ENCODE results near the gene POLDIP3.

The POLDIP3 gene

DNA sequence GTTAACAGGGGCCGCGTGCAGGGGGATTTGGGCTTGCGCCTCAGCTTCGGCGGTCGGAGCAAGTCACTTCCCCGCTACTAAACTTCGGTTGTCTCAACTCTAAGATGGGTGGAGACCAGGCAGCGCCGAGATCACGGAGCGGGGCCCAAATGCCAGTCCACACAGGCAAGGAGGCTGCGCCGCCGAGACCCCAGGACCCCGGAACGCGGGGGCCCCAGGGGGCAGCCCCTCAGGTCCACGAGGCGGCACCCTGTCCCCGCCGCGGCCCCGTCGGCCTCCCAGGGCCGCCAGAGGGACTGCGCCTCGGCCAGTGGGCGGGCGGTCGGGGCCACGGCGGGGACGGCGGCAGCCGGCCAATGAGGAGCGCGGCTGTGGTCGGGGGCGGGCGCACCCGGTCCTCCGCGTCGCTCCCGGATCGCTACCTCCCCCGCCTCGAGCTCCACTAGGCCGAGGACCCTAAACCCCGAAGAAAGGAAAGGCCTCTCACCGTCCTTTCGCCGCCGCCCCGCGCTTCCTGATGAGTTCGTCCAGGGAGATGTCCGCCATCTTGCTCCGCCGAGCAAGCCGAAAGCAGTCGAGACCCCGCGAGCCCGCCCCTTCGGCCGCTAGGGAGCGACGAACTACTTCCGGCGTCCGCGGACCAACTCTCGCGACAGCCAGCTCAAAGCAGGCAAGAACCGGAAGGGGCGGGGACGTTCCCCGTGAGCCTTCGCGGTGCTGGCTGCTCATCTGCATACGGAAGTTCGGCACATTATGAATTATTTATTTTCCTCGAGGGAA is at the start of gene POLDIP3:
Gene POLDIP3 (minus strand): TSS at position 572 of the 780 bp plus-strand sequence. CDS start 26 bp downstream, at position 546.
- DNase-seq, result peak; percentile 99

DNA sequence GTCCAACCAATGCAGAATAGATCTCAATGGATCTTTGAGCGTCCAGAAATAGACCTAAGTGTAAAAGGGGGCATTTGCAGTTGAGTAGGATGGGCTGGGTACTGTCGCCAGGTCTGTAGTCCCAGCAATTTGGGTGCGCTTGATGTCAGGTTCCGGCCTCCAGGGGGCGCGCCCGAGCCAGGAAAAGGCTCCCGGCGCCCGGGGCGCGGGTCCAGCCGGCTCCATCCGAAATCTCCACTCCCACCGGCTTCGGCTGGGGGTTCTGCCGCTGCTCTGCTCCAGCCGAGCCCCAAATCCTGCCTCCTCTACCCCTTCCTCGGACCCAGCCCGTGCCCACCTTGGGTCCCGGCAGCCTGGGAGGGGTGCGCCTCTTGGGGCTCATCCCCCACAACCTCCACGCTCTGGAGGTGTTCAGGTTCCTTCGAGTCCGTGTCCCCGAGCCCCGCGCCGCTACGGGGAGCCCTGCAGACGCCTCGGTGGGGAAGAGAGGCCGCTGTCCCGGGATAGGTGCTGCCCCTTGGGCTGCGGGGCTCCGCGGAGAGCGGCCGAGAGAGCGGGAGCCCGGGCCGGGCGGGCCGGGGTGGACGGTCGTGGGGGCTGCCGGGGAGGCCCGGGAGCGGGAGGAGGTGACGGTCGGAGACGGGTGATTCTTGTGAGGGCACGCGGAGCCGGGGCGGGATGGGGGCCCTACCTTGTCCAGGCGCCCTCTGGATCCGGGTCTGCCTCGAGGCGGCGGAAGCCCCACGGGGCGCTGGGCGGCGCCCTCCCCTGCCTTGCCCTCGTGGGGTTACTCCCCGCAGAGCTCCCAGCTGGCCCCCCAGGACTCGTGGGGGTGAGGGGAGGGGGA is 47.5 kb upstream of the POLDIP3 start:
- peak; percentile 86 for DNase-seq

- DNase-seq, result no peak
Measured at GRCh38 chr22:42656578-42656977, 41.9 kb upstream of the POLDIP3 start.

DNA sequence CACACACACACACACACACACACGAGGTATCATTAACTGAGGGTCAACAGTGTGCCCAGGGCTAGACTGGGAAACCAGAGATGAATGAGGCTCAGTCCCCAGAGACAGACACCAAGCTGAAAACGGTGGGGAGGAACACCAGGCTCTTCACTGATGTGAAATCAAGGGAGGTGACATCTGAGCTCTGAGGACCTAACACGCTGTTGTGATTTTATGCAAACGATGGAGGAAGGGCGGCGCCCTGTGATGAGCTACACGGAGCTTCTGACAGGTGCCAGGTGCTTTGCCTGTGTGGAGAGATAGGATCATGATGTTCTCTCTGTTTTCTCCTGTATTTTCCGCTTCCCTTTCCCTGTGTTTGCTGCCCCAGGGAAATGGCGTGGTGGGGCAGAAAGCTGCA is 41.0 kb upstream of the POLDIP3 start:
- no peak for DNase-seq

DNA sequence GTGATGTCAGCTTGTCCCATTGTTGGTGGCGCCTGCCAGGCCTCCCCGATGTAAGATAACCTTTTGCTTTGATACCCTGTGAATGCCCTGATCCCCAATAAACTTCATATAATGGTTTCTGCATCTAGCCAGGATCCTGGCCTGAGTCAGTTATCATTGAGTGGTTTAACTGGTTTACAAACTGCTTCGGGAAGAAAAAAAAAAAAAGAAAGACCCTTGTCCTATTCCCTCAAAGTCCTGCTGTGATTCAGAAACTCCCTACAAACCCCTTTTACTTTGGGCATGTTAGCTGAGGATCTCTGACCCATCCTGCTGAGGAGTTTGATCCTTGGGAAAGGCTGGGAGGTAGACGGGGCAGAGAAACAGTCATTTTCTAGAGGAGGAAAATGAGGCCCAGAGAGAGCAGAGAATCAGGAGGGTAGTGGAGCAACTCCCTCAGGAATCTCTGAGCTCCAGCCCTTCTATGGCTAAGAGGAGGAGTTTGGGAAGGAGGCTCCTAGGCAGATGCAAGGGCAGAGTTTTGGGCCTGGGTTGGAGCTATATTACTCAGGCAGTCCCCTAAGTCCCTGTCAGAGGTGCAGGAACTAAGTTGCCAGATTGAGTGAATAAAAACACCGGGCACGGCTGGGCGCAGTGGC is 39.9 kb upstream of the POLDIP3 start:
- no peak for DNase-seq

GRCh38 chr22:42653999-42654398 is 39.3 kb upstream of the POLDIP3 start:
- DNase-seq, result no peak

GRCh38 chr22:42651134-42651533 is 36.5 kb upstream of the POLDIP3 start:
- DNase-seq, result no peak

- DNase-seq, result peak; percentile 92
Measured at GRCh38 chr22:42649246-42650099, 34.8 kb upstream of the POLDIP3 start, which contains the start of gene CYB5R3. TSS of gene CYB5R3 (minus strand) at chr22:42649392. CDS start at chr22:42649315, 77 bp downstream.

DNA sequence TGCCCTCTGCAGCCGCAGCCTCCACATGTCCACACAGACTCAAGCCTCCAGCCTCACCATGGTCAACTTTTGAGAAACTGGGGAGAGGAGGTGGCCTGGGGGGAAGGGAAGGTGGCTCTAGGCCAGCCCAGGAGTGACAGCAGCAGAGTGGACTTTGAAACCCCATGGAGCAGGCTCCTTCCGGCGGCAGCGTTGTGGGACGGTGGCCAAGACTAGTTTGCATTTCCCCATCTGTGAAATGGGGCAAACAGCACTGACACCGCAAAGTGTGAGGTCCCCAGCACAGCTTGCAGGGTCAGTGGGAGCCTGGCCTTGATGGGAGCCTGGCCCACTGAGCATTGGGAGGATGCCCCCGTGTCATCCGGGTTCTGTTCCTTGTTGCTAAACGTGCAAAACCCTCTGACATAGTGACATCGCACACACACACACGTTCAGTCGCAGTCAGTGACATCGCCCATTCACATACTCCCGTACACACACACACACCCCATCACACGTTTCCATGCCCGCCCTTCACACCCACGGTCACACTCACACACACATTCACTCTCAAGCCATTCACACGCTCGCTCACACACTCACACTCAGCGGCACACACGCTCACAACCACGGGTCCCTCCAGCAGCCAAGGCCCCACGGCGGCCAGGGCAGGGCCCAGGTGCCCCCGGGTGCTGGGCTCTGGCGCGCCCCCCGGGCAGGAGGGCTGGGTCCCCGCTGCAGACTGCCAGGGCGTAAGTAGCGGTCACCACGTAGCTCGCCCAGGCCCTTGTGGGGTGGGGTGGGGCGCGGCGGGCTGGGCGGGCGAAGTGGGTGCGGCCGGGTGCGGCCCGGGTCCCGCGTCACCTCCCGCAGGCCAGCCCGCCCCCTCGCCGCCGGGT is 33.9 kb upstream of the POLDIP3 start:
- DNase-seq, result peak; percentile 73

GRCh38 chr22:42648017-42648367 is 33.3 kb upstream of the POLDIP3 start:
- DNase-seq, result no peak

DNA sequence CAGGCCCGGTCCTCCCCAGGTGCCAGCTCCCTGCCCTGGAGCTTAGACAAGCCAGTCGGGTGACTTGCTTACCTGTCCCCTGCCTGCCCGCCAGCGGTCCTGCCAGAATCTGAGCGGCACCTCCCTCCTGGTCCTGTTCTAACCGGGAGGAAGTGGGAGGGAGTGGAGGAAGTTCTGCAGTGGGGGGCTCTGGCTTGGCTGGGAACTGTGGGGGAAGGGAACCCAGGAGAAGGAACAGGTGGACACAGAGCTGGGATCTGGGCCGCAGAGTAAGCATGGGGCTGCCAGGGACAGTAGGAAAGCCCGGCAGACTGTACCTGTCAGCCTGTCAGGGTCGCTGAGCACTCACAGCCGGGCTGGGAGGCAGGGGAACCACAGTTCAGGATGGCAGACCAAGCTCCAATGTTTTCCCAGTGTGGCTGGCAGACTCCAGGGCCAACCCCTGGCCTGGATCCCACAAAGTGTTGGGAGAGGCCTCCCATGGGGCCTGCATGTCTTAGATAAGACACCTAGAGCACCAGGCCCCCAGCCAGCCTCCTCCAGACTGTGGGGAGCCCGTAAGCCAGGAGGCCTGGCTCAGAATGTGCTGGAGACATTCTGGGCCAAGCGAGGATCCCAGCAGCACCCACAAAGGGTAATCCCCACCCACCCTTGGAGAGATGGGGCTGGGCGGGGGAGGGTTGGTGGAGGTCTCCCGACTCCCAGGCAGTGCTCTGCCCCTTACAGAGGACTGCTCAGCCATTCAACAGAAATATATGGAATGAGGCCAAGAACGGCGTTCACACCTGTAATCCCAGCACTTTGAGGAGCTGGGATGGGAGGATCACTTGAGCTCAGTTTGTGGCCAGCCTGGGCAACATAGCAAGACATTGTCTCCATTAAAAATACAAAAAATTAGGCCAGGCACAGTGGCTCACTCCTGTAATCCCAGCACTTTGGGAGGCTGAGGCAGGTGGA is 32.2 kb upstream of the POLDIP3 start:
- DNase-seq, result no peak

GRCh38 chr22:42645938-42646568 is 31.4 kb upstream of the POLDIP3 start:
- DNase-seq, result no peak

GRCh38 chr22:42645341-42645937 is 30.8 kb upstream of the POLDIP3 start:
- no peak for DNase-seq

GRCh38 chr22:42644422-42645340 is 30.0 kb upstream of the POLDIP3 start:
- DNase-seq, result peak; percentile 82

DNA sequence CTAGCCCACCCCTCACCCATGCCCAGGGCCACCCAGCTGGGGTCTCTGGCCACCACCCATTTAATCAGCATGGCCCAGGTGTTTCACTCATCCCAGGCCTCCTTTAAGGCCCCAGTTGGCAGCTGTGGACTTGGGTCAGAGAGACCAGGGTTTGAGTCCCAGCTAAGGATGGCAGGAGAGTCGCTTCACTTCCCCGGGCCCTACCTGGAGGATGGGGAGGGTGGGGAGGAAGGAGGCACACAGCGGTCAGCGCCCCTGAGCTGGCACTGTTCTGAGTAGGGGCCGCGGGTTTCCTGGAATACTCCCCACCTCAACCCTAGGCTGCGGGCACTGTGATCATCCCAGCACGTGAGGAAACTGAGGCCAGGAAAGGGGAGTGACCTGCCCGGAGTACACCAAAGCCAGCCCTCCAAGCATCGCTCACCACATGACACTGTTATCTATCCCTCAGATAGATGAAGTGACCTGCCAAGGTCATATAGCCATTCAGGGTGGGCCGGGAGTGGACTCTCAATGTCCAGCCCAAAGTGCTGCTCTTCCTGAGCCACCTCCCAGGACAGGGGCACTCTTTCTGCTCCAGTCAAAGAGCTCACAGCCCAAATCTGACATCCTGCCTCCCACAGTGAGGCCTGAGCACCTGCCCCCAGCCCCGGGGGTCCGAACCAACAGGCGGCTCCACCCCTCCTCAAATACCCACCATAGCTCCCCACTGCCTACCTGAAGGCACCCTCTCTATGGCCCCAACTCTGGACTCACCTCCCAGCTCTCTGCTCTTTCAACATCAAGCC is 29.1 kb upstream of the POLDIP3 start:
- DNase-seq, result no peak

GRCh38 chr22:42642806-42643633 is 28.3 kb upstream of the POLDIP3 start:
- DNase-seq, result no peak

Data from left hindlimb (tissue), 1 donor.